Uterus (tissue), 2 donors: ENCODE results near the gene UNKL.

Source experiments
- POLR2A ChIP-seq, 2 donors: fragments of 450-650 bp; IDR thresholded peaks; one replicate each; pipeline ENCODE4 v1.6.1; 2016; ENCODE audit warnings: antibody characterized with exemption in 2 of 2, mild to moderate bottlenecking in 1 of 2, moderate library complexity in 1 of 2
- TF ChIP-seq, protein P1 (sequence below), 4 experiments: fragments of 200-600 bp in 2 of 4; fragments of 450-650 bp in 2 of 4; sonication (generic) in 2 of 4; IDR thresholded peaks; one replicate each; pipeline ENCODE4 v1.5.1; 2016 to 2019; ENCODE audit warnings: antibody characterized with exemption in 4 of 4, mild to moderate bottlenecking in 2 of 4, moderate library complexity in 1 of 4

DNA sequence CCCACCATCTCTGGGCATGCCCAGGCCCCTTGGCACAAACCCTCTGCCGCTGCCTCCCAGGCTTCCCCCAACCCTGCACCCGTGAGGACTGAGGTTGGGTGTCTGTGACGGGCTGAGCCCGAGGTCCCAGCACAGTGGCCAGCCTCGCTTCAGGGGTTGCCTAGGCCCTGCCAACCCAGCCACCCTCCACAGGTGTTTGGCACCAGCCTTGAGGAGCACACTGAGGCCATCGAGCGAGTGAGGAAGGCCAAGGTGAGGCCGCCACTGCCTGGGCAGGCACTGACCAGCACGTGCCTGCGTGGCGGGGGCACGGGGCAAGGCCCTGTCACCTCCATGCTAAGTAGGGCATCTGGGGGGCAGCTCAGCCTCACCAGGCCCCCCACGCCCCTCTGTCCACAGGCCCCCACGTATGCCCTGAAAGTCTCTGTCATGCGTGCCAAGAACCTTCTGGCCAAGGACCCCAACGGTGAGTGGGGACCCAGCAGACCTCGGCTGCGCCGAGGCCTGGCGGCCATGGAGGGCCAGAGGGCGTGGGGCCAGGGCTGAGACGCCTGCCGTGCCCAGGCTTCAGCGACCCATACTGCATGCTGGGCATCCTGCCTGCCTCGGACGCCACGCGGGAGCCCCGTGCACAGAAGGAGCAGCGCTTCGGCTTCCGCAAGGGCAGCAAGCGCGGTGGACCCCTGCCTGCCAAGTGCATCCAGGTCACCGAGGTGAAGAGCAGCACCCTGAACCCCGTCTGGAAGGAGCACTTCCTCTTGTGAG lies 73.6 kb downstream of the UNKL start:
- TF ChIP-seq, protein P1, sequence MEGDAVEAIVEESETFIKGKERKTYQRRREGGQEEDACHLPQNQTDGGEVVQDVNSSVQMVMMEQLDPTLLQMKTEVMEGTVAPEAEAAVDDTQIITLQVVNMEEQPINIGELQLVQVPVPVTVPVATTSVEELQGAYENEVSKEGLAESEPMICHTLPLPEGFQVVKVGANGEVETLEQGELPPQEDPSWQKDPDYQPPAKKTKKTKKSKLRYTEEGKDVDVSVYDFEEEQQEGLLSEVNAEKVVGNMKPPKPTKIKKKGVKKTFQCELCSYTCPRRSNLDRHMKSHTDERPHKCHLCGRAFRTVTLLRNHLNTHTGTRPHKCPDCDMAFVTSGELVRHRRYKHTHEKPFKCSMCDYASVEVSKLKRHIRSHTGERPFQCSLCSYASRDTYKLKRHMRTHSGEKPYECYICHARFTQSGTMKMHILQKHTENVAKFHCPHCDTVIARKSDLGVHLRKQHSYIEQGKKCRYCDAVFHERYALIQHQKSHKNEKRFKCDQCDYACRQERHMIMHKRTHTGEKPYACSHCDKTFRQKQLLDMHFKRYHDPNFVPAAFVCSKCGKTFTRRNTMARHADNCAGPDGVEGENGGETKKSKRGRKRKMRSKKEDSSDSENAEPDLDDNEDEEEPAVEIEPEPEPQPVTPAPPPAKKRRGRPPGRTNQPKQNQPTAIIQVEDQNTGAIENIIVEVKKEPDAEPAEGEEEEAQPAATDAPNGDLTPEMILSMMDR (IDR thresholded peaks at IDR 0.05), result no peak
- TF ChIP-seq POLR2A (IDR thresholded peaks at IDR 0.05), result no peak
